ENCODE results near the gene ANGEL1.

Gene ANGEL1

DNA sequence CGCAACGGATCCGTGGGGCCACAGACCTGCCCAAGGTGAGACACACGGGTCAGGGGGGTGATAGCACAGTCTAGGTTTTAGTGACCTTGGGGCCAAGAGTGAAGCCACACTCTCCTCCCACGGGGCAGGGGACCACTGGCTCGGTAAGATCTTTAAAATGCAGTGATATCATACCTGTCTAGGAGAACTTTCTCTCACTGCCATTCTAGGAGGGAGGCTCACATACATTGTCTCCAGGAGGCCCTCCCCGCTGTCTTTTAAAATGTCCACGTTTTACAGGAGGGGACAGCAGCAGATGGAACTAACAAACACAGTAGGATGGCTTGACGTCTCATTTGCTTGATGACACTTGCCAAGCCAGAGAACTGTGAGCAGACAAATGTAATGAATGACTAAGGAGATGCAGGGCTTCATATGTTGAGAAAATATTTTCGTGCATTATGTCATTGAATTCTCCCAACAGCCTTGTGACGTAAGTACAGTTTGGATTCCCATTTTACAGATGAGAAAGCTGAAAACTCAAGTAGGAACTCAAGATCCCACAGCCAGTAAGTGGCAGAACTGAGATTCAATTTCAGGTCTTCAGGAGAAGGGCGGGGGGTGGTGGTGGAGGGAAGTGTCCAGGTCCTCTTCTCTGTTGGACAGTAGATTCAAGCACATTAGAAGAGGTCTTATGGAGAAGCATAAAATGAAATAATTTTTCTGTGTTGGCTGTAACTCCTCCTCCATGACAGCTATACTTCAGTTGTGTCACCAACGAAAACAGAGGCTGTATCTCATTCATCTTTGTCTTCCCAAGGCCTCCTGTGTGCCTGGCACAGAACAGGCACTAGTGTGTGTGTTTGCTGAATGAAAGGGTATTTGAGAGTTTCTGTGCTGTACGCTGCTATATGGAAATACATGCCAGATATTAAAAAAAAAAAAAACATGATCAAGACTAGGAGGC, 49.3 kb downstream of the ANGEL1 start:
- DNase-seq: no peak

DNA sequence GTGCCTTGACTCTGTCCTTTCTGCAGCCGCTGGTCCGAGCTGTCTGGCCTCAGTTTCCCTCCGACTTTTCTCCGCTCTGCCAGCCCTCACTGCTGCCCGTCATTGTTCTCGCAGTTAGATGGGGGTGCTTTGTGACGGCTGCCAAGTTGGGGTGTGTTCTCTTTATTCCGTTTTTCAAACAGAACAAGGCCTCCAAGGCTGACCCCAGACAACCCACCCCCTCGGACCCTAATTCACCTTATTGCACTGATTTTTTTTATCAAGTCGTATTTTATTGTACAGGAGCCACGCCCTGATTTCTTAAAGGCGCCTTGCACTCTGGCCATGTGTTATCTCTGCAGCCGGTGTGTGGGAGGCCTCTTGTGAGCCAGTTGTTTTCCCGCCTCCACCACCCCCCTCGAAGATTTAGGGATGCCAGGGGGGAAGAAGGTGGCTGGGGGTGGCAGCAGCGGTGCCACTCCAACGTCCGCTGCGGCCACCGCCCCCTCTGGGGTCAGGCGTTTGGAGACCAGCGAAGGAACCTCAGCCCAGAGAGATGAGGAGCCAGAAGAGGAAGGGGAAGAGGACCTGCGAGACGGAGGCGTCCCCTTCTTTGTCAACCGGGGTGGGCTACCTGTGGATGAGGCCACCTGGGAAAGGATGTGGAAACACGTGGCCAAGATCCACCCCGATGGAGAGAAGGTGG, 50.1 kb downstream of the ANGEL1 start:
- DNase-seq: no peak

- peak; percentile 39 for DNase-seq
These were observed 50.7 kb downstream of the ANGEL1 start for GRCh38 chr14:76761960-76762410.

- no peak for DNase-seq
These were observed 51.3 kb downstream of the ANGEL1 start, which contains the start of gene VASH1 for GRCh38 chr14:76761136-76761959. TSS of gene VASH1 (plus strand) at chr14:76761468. CDS start at chr14:76762822, 1,354 bp downstream.

- DNase-seq: no peak
These were observed 52.1 kb downstream of the ANGEL1 start for GRCh38 chr14:76760331-76761135.

DNA sequence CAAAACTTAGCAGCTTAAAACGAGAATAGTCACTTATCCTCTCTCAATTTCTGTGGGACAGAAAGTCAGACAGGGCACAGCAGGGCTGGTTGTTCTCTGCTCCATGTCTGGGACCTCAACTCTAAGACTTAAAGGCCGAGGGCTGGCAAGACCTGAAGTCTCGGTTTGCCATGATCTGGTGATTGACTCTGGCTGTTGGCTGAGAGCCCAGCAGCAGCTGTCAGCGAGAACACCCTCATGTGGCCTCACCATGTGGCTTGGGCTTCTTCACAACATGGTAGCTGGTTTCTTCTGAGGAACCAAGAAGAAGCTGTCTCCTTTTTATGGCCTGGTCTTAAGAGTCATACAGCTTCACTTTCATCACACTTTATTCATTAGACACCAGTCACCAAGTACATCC, 53.1 kb downstream of the ANGEL1 start:
- DNase-seq: no peak

GRCh38 chr14:76756371-76756750, 56.3 kb downstream of the ANGEL1 start:
- DNase-seq: no peak

GRCh38 chr14:76755610-76756370, 56.9 kb downstream of the ANGEL1 start:
- no peak for DNase-seq

GRCh38 chr14:76754586-76754985, 58.1 kb downstream of the ANGEL1 start:
- DNase-seq: no peak

DNA sequence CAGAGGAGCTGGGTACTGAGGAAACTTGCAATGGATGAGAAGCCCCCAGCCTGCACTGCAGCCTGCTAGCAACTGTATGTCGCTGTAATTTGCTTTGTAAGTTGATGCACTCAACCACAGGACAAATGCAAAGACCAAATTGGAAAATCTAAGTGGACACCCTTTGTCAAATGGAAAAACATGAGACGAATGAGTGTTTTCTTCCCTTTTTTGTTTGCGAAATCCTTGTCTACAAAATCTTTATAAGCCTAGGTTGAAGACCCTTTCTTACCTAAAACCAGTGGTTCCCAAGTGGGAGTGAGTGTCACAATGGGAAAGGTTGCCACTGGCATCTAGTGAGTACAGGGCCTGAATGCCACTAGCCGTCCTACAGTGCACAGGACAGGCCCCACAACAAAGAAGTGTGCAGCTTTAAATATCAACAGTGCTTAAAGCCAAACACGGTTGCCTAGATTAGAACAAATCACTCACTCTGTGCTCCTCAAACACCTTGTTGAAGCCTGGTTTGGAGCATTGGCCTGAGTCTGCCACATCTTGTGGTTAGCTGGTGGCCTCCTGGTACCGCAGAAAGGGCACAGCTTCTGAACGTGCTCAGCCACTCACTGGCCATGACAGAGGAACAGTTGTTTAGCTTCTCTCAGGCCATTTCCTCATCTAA, 59.0 kb downstream of the ANGEL1 start:
- DNase-seq: no peak

DNA sequence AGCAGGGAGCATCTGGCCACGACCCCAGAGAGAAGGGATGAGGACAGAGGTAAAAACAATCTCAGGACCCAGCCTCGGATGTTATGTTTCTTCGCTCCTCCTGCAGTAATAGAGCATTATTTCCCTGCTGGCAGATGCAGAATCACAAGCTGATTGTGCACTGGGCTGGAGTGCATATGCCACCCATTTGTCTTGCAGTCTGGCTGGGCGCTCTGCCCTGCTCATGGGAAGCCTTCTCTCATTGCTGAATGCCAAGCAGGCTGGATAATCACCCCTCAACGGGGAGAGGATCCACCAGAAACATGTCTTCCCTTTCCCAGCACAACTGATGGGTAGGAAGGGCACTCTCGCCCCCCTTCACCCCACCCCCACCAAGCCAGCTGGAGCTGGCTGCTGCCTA, 59.9 kb downstream of the ANGEL1 start:
- DNase-seq: no peak

DNA sequence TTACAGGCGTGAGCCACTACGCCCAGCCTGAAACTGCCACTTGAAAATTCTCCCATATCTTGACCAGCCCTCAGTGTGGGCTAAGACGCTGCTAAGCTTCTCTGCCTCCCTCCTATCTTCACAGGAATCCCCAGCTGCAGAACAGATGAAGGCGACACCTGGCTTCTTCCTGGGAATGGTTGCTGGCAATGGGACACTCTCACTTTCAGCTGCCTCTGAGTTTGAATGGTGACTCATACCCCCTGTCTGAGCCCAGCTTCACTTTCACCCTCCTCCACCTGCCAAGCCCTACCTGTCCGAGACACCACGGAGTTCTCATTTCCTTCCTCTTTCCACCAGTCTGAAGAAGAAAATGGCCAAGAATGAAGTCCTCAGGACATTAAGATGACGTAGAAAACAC, 69.7 kb downstream of the ANGEL1 start:
- no peak for DNase-seq

DNA sequence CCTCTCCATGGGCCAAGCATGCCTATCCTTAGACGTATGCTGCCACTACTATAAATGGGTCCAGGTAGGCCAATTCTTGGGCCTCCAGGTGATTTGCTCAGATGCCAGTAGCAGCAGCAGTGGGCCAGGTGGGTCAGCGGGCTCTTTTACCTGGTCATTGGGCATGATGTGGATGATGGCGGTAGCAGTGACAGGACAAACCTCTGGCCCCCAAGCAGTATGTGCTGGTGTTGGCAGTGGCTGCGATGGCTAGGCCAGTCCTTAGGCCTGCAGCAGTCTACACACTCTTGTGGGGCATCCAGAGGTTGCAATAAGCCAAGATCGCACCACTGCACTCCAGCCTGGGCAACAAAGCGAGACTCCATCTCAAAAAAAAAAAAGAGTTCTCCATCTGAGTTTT, 70.5 kb downstream of the ANGEL1 start:
- DNase-seq: no peak

DNA sequence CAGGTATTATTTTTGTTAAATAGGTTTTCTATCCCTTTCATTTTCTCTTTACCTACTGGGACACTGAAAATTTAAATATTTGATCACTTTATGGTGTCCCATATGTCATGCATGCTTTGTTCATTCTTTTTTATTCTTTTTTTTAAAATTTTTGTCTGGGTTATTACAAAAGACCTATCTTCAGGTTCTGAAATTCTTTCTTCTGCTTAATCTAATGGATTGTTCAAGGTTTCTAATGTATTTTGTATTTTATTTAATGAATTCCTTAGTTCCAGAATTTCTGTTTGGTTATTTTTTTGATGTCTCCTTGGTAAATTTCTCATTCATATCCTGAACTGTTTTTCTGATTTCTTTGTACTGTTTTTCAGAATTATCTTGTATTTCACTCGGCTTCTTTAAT, 71.6 kb downstream of the ANGEL1 start:
- no peak for DNase-seq

Data from NCI-H2107 (cell line).